IPS DF 4.7 (cell line): ENCODE measurements around the gene LCLAT1.
"Not testable (repeated sequence)": the region's sequence is repeated elsewhere in the genome, so short reads cannot be mapped to it uniquely, and the experiment has no call there.

Experiments
- DNase-seq: peaks from one replicate; pipeline ENCODE4 v3.0.0-alpha.2; 2013; ENCODE audit warnings: low spot score; ENCODE audit errors: extremely low read depth

LCLAT1 gene

DNA sequence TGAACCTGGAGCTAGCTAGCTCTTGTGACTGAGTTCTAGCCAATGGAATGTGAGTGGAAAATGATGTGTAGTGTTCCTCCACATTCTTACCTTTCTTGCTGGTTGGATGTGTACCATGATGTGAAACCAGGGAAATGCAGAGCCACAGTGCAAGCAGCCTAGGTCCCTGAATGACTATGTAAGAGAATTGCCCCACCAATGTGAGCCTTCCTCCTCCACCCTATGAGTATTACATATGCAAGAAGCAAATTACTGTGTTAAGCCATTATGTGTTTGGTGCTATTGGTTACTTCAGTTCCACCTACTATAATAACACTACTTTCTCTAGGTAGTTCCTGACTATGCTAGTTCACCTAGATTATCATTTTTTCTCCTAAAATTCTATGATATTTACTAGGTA, 39.6 kb downstream of the LCLAT1 start:
- no peak for DNase-seq

DNA sequence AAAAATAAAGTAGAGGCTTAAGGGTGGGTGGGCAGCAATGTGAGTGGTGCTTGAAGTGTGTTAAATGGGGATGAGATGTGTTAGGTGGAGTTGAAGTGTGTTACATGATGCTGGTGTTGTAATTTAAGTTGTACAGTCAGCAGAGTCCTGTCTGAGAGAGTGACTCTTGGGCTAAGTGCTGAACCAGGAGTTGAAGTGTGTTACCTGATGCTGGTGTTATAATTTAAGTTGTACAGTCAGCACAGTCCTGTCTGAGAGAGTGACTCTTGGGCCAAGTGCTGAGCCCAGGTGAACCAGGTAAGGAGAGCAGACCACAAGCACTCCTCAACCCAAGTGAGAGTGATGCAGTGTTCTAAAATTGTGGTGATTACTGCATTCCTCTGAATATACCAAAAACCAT, 40.6 kb downstream of the LCLAT1 start:
- DNase-seq = no peak

DNA sequence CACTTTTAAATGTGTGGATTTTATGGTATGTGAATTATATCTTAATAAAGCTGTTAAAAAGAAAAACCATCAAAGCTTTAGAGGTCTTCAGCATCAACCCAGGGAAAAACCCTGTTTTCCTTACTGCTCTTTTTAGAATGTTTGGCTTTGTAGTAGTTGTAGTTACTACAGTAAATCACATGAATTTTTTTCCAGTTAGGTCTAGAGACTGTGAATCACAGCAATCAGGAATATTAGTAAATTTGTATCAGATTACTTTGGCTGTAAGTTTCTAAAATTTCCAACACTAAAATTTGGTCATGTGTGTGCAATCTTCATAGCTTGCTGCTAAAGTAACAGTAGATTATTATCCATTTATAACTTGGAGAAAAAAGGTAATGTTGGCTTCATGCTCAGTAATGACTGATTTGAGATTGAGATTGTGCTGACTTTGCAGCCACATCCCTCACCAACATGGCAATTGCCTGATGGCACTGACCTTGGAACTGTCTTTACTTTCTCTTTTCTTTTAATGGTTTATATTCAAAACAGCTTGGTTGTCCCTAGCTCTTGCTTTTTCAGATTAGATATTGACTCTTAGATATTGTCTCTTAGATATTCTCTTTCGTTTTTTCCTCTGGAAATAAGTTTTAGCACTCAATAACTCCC, 41.1 kb downstream of the LCLAT1 start:
- no peak for DNase-seq

DNA sequence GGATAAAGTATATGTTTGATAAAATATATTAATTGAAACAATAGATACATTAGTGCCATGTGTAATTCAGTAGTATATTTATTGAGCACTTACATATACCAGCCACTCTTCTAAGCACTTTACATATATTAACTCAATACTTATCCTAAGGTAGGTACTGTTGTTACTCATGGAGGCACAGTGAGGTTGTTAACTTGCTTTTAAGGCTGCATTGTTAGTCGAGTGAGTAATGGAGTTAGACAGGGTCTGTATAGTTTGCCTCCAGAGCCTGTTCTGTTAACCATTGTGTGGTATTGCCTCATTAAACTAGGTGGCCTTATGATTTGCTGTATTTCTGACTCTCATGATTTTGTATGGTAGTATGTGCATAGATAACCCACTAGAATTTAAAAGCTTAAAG, 44.2 kb downstream of the LCLAT1 start:
- no peak for DNase-seq

DNA sequence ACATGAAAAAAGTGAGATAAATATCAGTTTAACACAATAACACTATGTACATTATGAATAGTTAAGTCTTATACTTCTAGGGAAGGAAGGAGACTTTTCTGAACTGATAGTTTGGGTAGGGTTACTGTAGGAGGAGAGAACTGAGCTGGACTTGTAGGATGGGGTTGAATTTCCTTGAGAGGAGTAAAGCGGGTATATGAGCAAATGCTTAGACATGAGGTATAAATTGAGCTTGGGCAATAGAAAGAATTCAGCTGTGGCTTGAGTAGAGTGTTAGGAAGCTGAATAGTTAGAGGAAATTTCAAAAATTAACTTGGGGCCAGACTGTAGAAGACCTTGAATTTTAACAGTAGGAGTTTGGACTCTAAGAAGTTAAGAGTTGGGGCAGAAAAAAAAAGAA, 45.1 kb downstream of the LCLAT1 start:
- DNase-seq = no peak

DNA sequence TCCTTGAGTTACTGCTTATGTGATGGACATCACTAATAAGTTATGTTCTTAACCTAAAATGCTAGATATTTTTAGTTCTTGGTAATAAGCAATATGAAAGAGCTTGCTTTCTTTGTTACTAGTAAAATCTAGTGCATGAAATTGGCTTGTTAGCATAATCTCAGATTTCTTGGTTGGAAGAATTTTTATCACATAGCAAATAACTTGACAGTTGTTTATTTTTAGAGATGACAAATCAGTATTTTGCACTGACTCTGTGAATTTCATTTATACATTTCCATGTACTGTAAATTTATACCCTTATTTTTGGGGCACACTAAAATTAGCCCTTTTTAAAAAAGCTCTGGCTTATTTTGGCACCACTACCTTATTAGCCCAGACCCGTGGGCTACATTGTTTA, 45.6 kb downstream of the LCLAT1 start:
- no peak for DNase-seq

DNA sequence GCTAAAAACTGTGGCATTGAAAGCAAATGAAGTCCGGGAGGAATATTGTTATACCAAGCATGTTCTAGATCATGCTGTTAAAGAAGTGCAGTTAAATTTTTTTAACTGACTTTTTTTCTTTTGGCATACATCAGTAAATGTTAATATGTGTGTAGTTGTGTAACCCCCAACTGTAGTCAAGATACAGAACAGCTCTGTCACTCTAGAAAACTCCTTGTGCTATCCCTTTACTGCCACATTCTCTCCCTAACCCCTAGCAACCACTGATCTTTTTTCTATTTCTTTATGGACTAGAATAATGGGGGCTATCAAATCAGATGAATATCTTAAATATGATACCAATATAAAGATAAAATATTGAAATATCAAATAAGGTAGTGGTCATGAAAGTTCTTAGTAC, 46.4 kb downstream of the LCLAT1 start:
- DNase-seq = no peak

DNA sequence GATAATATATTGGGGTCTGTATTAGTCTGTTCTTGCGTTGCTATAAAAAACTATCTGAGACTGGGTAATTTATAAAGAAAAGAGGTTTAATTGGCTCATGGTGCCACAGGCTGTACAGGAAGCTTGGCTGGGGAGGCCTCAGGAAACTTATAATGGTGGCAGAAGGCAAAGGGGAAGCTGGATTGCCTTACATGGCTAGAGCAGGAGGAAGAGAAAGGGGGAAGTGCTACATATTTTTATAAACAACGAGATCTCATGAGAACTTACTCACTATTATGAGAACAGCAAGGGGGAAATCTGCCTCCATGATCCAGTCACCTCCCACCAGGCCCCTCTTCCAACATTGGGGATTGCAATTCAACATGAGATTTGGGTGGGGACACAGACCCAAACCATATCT, 48.9 kb downstream of the LCLAT1 start:
- not testable (repeated sequence) for DNase-seq

DNA sequence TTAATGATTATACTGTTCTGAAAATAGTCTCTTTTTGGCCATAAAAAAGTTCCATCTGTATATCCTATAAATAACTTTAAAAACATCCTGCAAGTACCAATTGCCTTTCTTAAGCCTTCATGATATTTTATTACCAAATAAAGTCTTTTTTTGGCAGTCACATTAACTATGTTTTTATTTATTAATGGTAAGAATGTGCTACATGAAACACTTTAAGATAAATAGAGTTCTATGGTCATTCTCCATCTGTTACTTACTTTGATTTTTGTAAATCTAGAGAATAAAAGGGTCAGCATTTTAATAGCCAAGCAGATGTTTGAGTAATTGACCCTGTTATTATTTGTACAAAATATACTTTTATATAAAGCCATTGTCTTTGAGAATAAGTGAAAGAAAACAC, 52.6 kb downstream of the LCLAT1 start:
- DNase-seq = no peak

DNA sequence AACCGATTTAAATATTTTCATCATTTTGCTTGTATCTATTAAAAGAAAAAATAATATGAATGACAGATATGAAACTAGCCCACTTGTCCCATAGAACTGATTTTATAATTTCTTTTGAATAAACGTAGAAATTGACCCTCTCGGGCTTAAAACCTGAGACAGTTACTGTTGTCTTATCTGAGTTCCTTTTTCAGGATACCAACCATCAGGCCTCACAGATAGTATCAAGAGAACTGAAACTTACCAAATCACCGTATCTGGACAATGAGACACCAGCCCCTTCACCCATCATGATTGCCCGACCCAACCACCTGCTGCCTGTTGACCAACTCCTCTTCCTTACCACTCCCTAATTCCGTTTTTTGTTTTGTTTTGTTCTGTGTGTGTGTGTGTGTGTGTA, 53.7 kb downstream of the LCLAT1 start:
- DNase-seq = no peak

DNA sequence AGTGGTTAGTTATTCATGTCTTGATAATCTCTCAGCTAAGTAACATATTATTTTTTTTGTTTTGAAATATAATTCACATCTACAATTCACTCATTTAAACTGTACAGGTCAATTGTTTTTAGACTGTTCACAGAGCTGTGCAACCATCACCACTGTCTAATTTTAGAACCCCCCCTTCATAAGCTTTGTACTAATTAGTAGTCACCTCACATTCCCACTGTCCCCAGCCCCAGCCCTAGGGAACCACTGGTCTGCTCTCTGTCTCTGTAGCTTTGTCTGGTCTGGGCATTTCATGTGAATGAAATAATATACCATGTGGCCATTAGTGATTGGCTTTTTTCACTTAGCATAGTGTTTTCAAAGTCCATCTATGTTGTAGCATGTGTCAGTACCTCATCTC, 55.3 kb downstream of the LCLAT1 start:
- no peak for DNase-seq

DNA sequence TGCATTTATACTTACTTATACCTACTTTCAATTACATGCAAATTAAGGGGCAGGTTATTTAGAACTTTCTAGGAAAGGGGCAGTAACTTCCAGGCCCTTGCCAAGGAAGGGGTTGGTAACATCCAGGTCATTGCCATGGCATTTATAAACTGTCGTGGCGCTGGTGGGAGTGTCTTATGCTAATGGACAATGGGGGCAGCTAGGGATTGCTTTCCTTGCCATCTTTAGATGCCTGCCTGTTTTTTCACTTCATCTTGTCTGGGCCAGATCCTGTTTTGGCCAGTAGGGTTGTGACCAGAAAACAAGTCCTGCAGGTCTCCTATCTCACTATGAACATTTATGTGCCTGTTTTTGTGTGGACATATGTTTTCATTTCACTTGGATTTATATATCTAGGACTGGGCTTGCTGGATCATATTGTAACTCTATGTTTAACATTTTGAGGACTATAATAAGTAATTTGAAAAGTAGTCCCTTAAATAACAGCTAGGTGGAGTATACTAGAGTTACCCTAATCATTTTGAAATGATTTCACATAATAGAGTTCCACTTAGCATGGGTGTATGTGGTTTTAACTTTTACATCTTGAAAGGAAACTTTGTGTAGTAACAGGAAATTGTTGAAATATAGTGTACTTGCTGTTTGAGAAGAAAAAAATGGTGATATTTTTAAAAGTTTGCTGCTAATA, 56.1 kb downstream of the LCLAT1 start:
- DNase-seq = no peak

DNA sequence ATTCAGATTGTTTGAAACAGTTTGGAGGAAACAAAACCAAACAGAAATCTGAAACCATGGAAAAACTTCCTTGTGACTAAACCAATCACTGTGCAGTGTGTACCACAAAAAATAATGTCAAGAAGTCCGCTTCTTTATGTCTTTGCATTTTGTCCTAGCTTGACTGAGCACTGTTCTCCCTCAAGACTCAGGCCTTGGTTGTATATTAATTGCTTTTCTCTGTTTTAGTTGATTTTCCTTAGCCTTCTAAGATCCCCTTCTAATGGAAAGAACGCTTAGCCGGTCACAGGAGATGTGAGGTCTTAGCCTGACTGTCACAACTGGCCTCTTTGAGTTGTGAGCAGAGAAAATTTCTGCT, 56.6 kb downstream of the LCLAT1 start:
- DNase-seq = no peak

DNA sequence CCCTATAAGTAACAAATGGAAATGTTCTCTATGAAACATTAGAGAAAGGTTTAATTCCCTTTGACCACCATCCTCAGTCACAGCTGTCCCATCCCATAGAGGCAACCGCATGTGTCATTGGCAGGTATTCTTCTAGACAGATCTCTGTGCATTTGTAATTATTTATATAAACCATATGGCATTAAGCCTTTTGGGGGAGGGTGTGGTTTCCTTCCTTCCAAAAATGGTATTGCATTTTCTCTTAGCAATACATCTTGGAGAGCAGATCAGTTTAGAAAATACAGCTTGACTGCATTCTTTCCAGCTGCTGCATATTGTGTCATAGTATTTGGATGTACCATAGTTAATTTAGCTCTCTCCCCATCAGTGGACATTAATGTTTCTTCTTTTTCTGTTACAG, 57.7 kb downstream of the LCLAT1 start:
- DNase-seq = no peak

DNA sequence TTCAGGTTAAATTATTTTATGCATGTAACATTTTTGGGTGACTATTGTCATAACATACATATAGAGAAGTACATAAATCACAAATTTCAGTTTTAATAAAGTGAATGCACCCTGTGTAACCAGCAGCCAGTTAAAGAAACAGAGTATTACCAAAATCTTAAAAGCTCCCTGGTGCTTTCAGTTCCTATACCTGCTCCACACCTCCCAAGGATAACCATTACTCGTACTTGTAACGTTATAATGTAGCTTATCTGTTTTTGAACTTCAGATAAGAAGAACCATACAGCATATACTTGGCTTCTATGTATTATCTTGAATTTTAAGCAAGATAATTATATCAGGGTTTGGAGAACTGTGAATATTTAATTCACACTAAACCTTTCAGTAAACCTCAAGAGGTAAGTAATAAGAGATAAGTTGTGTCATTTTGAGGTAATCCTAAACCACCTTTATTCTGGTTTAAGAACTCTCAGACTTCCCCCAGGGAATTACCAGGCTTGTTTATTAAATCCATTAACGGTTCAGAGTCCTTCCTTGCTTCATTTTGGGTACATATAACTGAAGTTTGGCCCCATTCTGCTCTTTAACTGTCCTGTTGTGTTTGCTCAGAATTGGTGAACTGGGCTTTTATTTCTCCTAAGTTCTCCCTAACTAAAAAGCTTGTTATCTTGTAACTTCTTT, 58.6 kb downstream of the LCLAT1 start:
- no peak for DNase-seq

DNA sequence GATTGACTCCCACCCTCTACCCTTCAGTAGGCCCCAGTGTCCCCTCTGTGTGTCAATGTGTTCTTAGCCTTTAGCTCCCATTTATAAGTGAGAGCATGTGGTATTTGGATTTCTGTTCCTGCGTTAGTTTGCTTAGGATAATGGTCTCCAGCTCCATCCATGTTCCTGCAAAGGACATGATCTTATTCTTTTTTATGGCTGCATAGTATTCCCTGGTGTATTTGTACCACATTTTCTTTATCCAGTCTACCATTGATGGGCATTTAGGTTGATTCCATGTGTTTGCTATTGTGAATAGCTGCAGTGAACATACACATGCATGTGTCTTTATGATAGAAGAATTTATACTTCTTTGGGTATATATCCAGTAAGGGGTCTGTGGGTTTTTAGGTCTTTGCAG, 60.4 kb downstream of the LCLAT1 start:
- DNase-seq = not testable (repeated sequence)

DNA sequence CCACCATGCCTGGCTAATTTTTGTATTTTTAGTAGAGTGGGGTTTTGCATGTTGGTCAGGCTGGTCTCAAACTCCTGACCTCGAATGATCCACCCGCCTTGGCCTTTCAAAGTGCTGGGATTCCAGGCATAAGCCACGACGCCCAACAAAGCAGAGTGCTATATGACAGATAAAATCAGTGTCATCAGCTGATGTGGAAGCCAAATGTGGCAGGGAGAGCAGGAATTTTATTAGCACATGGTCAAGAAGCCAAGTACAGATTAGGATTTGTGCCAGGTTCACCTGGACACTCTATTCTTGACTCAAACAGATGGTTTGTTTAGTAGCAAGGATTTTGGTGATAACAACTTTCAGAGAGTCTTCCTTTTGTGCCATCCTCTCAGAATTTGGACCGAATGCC, 62.7 kb downstream of the LCLAT1 start:
- no peak for DNase-seq

DNA sequence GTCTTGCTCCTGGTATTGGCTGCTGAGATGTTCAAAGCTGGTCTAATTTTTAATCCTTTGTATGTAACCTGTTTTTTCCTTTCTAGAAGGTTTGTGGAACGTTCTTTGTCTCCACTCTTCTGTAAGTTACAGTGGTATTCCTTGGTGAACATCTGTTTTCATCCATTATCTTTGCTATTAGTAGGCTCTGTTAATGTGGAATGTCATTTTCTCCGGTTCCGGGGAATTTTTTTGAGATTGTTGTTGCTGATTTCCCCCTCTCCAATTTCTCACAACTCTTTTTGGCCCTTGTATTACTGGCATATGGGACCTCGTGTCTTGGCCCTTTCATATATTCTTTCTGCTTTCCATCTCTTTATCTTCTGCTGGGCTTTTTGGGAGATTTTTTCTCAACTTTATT, 63.4 kb downstream of the LCLAT1 start:
- DNase-seq = no peak

DNA sequence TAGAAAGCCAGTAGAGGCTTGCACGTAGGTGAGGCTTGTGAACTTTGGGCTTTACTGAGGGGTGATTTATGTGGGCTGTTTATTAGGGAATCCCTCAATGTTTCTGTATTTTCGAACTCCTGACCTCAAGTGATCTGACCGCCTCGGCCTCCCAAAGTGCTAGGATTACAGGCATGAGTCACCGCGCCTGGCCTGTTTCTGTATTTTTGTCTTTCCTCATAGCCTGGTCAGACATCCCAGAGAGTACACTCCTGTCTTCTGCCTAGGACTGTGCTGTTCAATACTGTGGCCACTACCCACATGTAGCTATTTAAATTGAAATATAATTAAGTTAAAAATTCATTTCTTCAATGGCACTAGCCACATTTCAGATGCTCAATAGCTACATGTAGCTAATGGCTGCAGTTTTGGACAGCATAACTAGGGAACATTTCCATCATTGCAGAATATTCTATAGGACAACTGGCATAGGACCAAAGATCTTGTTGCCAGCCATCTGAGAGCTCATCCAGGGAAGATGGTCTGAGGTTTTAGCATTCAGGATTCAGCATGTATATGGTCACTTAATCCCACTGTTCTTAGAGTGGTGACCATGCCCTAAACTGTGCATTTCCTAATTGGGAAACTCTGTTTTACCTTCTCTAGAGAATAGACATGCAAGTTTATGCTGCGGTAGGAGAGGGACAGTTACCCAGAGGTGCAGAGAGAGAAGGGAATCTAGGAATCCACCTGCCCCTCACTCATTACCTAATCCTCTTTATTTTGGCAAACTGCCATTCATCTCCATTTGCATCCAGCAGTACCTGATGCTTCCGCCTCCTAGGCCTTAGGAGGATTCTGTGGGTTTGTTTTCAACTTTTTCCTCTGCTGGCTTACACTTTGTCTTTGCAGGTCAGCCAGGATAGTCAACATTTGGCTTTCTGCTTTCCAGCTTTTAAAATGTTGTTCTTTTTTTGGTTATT, 64.4 kb downstream of the LCLAT1 start:
- DNase-seq = no peak

DNA sequence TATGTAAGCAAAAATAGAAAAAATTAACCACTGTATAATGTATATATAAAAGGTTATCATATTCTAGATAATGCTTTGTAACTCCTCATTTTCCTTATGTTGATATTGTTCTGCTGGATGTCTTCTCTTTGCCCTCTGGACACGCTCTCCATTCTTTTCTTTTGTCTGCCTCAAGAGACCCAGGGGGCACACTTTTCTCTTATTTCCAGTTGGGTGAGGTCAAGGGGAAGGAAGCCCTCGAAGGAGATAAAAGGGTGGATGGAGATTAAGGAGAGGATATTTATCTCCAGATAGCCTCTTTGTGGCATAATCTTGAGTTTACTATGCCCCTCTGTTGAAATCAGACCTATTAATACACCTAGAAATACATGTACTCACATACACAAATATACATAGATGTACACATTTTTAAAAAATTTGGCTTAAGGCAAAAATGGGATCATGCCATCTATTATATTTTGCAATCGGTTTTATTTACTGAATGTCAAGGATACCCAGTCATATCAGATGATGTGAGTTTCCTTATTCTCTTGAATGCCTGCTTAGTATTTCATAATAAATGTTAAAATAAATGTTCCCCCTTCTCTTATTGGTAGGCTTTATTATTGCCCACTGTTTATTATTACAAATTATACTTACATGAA, 65.3 kb downstream of the LCLAT1 start:
- DNase-seq = no peak

DNA sequence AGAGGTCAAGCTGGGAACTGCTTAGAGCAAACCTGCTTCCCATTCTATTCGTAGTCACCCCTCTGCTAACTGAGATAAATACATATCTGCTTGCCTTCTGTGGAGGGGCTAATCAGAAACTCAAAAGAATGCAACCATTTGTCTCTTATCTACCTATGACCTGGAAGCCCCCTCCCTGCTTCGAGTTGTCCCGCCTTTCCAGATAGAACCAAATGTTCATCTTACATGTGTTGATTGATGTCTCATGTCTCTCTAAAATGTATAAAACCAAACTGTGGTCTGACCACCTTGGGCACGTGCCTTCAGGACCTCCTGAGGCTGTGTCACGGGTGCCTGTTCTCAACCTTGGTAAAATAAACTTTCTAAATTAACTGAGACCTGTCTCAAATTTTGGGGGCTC, 66.6 kb downstream of the LCLAT1 start:
- DNase-seq = not testable (repeated sequence)
